Caco-2 (cell line): ENCODE data around the gene MRGPRF. TPM values are rescaled to one million over a fixed set of nuclear protein-coding genes. Genes with fewer than 3 reads are reported as not detected.
A peak's percentile ranks its signal among the peaks of the same experiment; 100 is the strongest.

ENCODE experiments used
- BruUV-seq: library from RNA; stranded (reverse); fragments of 400-500 nt; replicated peaks from 2 replicates; lab custom pipeline; 2021; lab: Mats Ljungman, UMichigan
- CTCF ChIA-PET: fragments of 300-600 bp; sonication (Branson Sonifier 250); formaldehyde crosslinking; loops from one replicate; lab custom pipeline; 2022; ENCODE audit warnings: antibody characterized with exemption; lab: Charles Lee
- POLR2A ChIA-PET: fragments of 300-600 bp; sonication (Branson Sonifier 250); formaldehyde crosslinking; loops from one replicate; lab custom pipeline; 2022; ENCODE audit warnings: antibody characterized with exemption; lab: Charles Lee
- DNase-seq, 2 experiments: peaks; one replicate each; pipeline versions ENCODE4 v3.0.0 to v3.0.0-alpha.2; 2020 to 2022
- H3K27me3 ChIP-seq: replicated peaks from 2 replicates; pipeline ENCODE4 v1.6.0; 2011; ENCODE audit warnings: low read length; ENCODE audit not compliant: control insufficient read depth, insufficient read depth
- H3K36me3 ChIP-seq: 2 replicates; pipeline ENCODE4 v1.5.1; 2011; ENCODE audit warnings: low read length; ENCODE audit not compliant: control insufficient read depth, insufficient read depth
- H3K4me1 ChIP-seq: fragments of 250-450 bp; sonication (Bioruptor Pico); 2 replicates; pipeline ENCODE4 v1.5.1; 2020; ENCODE audit warnings: mild to moderate bottlenecking
- H3K4me3 ChIP-seq: 2 replicates; pipeline ENCODE4 v1.5.1; 2011; ENCODE audit warnings: low read depth, mild to moderate bottlenecking, control low read depth, low read length
- H3K9me3 ChIP-seq: fragments of 250-450 bp; sonication (Bioruptor Pico); 2 replicates; pipeline ENCODE4 v1.5.1; 2020; ENCODE audit warnings: mild to moderate bottlenecking, moderate library complexity
- H3K27ac Mint-ChIP-seq: one replicate; pipeline ENCODE4 v1.8.0; 2022; ENCODE audit warnings: mixed read lengths; ENCODE audit not compliant: unreplicated experiment
- H3K27me3 Mint-ChIP-seq: one replicate; pipeline ENCODE4 v1.8.0; 2022; ENCODE audit warnings: mixed read lengths; ENCODE audit not compliant: insufficient read depth, unreplicated experiment
- H3K36me3 Mint-ChIP-seq: one replicate; pipeline ENCODE4 v1.8.0; 2022; ENCODE audit warnings: mild to moderate bottlenecking, mixed read lengths; ENCODE audit not compliant: insufficient read depth, unreplicated experiment
- H3K4me1 Mint-ChIP-seq: one replicate; pipeline ENCODE4 v1.8.0; 2022; ENCODE audit warnings: low read depth, mixed read lengths; ENCODE audit not compliant: unreplicated experiment
- H3K4me3 Mint-ChIP-seq: one replicate; pipeline ENCODE4 v1.8.0; 2022; ENCODE audit warnings: mild to moderate bottlenecking, moderate library complexity, mixed read lengths; ENCODE audit not compliant: unreplicated experiment
- H3K9me3 Mint-ChIP-seq: one replicate; pipeline ENCODE4 v1.8.0; 2022; ENCODE audit warnings: mixed read lengths; ENCODE audit not compliant: unreplicated experiment
- intact Hi-C: fragments of 100-400 bp; cut with micrococcal nuclease; formaldehyde crosslinking; loops from one replicate; pipeline ENCODE4 v1.10.0; 2022; ENCODE audit not compliant: unreplicated experiment
- total RNA-seq: library from RNA; stranded (reverse); gene quantifications from 2 replicates; pipeline ENCODE4 v1.2.3, GENCODE V29; 2022
- TF ChIP-seq, protein P1 (sequence below), 2 experiments: fragments of 200-600 bp in 1 of 2; IDR thresholded peaks; 1 replicate in 1 of 2; 2 replicates in 1 of 2; pipeline versions ENCODE4 v1.5.1 to v1.8.0; 2011 to 2022; ENCODE audit warnings: antibody characterized with exemption in 1 of 2, control low read depth in 1 of 2, inconsistent platforms in 1 of 2, low read depth in 1 of 2, low read length in 1 of 2, mild to moderate bottlenecking in 1 of 2, moderate library complexity in 1 of 2; ENCODE audit not compliant: insufficient read depth in 1 of 2, severe bottlenecking in 1 of 2, unreplicated experiment in 1 of 2

The MRGPRF gene
- total RNA-seq, 1 experiment from 2014 or later, result 0.14 TPM

- TF ChIP-seq, protein P1, sequence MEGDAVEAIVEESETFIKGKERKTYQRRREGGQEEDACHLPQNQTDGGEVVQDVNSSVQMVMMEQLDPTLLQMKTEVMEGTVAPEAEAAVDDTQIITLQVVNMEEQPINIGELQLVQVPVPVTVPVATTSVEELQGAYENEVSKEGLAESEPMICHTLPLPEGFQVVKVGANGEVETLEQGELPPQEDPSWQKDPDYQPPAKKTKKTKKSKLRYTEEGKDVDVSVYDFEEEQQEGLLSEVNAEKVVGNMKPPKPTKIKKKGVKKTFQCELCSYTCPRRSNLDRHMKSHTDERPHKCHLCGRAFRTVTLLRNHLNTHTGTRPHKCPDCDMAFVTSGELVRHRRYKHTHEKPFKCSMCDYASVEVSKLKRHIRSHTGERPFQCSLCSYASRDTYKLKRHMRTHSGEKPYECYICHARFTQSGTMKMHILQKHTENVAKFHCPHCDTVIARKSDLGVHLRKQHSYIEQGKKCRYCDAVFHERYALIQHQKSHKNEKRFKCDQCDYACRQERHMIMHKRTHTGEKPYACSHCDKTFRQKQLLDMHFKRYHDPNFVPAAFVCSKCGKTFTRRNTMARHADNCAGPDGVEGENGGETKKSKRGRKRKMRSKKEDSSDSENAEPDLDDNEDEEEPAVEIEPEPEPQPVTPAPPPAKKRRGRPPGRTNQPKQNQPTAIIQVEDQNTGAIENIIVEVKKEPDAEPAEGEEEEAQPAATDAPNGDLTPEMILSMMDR (IDR thresholded peaks at IDR 0.05; ENCODE audit: insufficient read depth in 1 of 2, low read depth in 1 of 2, low read length in 1 of 2, severe bottlenecking in 1 of 2, unreplicated experiment in 1 of 2), result no peak
- H3K27me3 ChIP-seq, result no peaks in the 10 kb centered on the region
- no peak overlapping the region for H3K4me3 ChIP-seq
- Mint-ChIP-seq H3K36me3 (peaks cover 2% of the 10 kb centered on the region), H3K4me1 (peaks cover 6% of the 10 kb centered on the region), H3K4me3 (no peak overlapping the region), H3K9me3 (no peaks in the 10 kb centered on the region), H3K27me3 (no peaks in the 10 kb centered on the region), H3K27ac (no peak overlapping the region)
- H3K36me3 ChIP-seq, result no peaks in the 10 kb centered on the region
- H3K9me3 ChIP-seq, result no peaks in the 10 kb centered on the region
- peaks cover 7% of the 10 kb centered on the region for H3K4me1 ChIP-seq
- ChIA-PET POLR2A (no interaction called here), CTCF (interaction anchor here (0.6 to 1.0 kb wide), 3 partner anchors 9 to 77 kb away, joined by 3 to 4 read pairs (median 4); no protein-coding TSS in a partner anchor)
- intact Hi-C loops, result no loop called here
- no TSS peak for BruUV-seq
- DNase-seq, result peak in 1 of 2 experiments; percentile 41
Observed at GRCh38 chr11:69035150-69035945, 22.3 kb upstream of the MRGPRF start.

DNA sequence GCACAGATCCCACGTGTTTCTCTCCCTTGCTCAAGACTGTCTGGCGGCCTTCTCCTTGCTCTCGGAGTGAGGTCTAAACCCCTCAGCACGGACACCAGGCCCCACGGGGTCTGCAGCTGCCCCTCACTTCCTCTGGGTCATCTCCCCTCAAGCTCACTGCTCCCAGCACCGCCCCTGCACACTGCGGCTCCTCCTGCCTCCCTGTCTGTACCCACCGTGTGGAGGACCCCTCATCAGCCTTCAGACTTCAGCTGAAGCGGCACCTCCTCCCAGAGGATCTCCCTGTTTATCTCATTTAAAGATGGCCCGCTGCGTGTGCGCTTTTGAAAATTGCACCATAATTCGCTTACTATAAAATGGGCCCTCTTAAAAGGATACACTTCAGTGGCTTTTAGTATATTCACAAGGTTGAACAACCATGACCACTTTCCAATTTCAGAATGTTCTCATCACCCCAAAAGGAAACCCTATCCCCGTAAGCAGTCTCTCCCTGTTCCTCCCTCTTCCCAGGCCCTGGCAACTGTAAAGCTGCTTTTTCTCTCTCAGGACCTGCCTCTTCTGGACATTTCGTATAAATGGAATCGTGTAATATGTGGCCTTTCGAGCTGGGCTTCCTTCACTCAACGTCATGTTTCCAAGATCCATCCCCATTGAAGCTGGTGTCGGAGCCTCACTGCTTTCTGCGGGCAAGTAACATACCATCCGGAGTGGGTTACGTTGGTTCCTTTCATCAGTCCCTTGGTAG lies 21.2 kb upstream of the MRGPRF start:
- Mint-ChIP-seq H3K36me3 (no peaks in the 10 kb centered on the region), H3K27ac (no peak overlapping the region), H3K9me3 (no peaks in the 10 kb centered on the region), H3K4me1 (no peaks in the 10 kb centered on the region), H3K4me3 (no peak overlapping the region), H3K27me3 (no peaks in the 10 kb centered on the region)
- ChIA-PET CTCF (interaction anchor here (1.0 kb wide), 1 partner anchor 10 kb away, joined by 4 read pairs; no protein-coding TSS in a partner anchor), POLR2A (interaction anchor here (0.6 kb wide), 1 partner anchor 1155 kb away, joined by 3 read pairs; no protein-coding TSS in a partner anchor)
- Histone ChIP-seq H3K4me3 (no peak overlapping the region), H3K9me3 (no peaks in the 10 kb centered on the region), H3K4me1 (peaks cover 2% of the 10 kb centered on the region), H3K36me3 (no peaks in the 10 kb centered on the region), H3K27me3 (no peaks in the 10 kb centered on the region)
- TF ChIP-seq, protein P1 (IDR thresholded peaks at IDR 0.05; ENCODE audit: insufficient read depth in 1 of 2, low read depth in 1 of 2, low read length in 1 of 2, severe bottlenecking in 1 of 2, unreplicated experiment in 1 of 2), result no peak
- intact Hi-C loops, result no loop called here
- DNase-seq, result no peak
- no TSS peak for BruUV-seq

- Histone ChIP-seq H3K9me3 (no peaks in the 10 kb centered on the region), H3K4me1 (no peaks in the 10 kb centered on the region), H3K36me3 (no peaks in the 10 kb centered on the region), H3K27me3 (no peaks in the 10 kb centered on the region), H3K4me3 (no peak overlapping the region)
- Mint-ChIP-seq H3K36me3 (no peaks in the 10 kb centered on the region), H3K27ac (no peak overlapping the region), H3K27me3 (no peaks in the 10 kb centered on the region), H3K9me3 (no peaks in the 10 kb centered on the region), H3K4me1 (no peaks in the 10 kb centered on the region), H3K4me3 (no peak overlapping the region)
- TF ChIP-seq, protein P1 (IDR thresholded peaks at IDR 0.05; ENCODE audit: insufficient read depth in 1 of 2, low read depth in 1 of 2, low read length in 1 of 2, severe bottlenecking in 1 of 2, unreplicated experiment in 1 of 2), result no peak
- DNase-seq, result no peak
- no TSS peak for BruUV-seq
- POLR2A ChIA-PET, result no interaction called here
- intact Hi-C loops, result no loop called here
- CTCF ChIA-PET, result no interaction called here
Observed at GRCh38 chr11:69033431-69033830, 20.4 kb upstream of the MRGPRF start.
